Endometrial microvascular endothelial cells (primary cell): ENCODE data around the gene PLLP. TPM values are rescaled to one million over a fixed set of nuclear protein-coding genes. Genes with fewer than 3 reads are reported as not detected.

Experiments used
- in situ Hi-C: cut with HindIII; loops from 2 replicates; pipeline ENCODE4 v1.10.0; 2017; ENCODE audit warnings: low sequenced_read_pairs, low pct_unique_long_range_greater_than_20kb; ENCODE audit errors: inconsistent ontology term
- total RNA-seq: library from RNA; depleted of rRNA; stranded (reverse); fragments of >200 nt; gene quantifications from one replicate; pipeline ENCODE4 v1.2.3, GENCODE V29; 2015; ENCODE audit errors: inconsistent ontology term

The PLLP gene
- 0.56 TPM for total RNA-seq

GRCh38 chr16:57284209-57284951 is at the start of gene PLLP:
TSS of gene PLLP (minus strand) at chr16:57284672. CDS start at chr16:57284540, 132 bp downstream.
- in situ Hi-C loops = no loop called here

GRCh38 chr16:57333402-57333801 is 48.9 kb upstream of the PLLP start:
- in situ Hi-C loops = no loop called here

- in situ Hi-C loops = no loop called here
These were observed 46.9 kb upstream of the PLLP start for GRCh38 chr16:57331355-57331754.

GRCh38 chr16:57329718-57330327 is 45.4 kb upstream of the PLLP start:
- in situ Hi-C loops = no loop called here

GRCh38 chr16:57325458-57325857 is 41.0 kb upstream of the PLLP start:
- in situ Hi-C loops = no loop called here

GRCh38 chr16:57324749-57325148 is 40.3 kb upstream of the PLLP start:
- in situ Hi-C loops = no loop called here

- in situ Hi-C loops = no loop called here
These were observed 35.2 kb upstream of the PLLP start for GRCh38 chr16:57319646-57320045.

- in situ Hi-C loops = no loop called here
These were observed 33.9 kb upstream of the PLLP start for GRCh38 chr16:57318240-57318970.

- in situ Hi-C loops = no loop called here
These were observed 32.0 kb upstream of the PLLP start for GRCh38 chr16:57316390-57317017.

GRCh38 chr16:57315416-57315815 is 30.9 kb upstream of the PLLP start:
- in situ Hi-C loops = no loop called here

- in situ Hi-C loops = no loop called here
These were observed 29.8 kb upstream of the PLLP start for GRCh38 chr16:57314161-57314785.

GRCh38 chr16:57313509-57313908 is 29.0 kb upstream of the PLLP start:
- in situ Hi-C loops = no loop called here

- in situ Hi-C loops = no loop called here
These were observed 26.3 kb upstream of the PLLP start for GRCh38 chr16:57310801-57311200.

- in situ Hi-C loops = no loop called here
These were observed 23.6 kb upstream of the PLLP start for GRCh38 chr16:57308041-57308440.

- in situ Hi-C loops = no loop called here
These were observed 22.9 kb upstream of the PLLP start for GRCh38 chr16:57307365-57307764.

GRCh38 chr16:57306676-57307341 is 22.3 kb upstream of the PLLP start:
- in situ Hi-C loops = no loop called here

- in situ Hi-C loops = no loop called here
These were observed 20.8 kb upstream of the PLLP start for GRCh38 chr16:57305159-57305811.
